ENCODE results near the gene HOXB3. TPM values are rescaled to one million over a fixed set of nuclear protein-coding genes. Genes with fewer than 3 reads are reported as not detected.
A peak's percentile ranks its signal among the peaks of the same experiment; 100 is the strongest.

The HOXB3 gene
- total RNA-seq, 4 donors from 2014 or later, result 37.0 to 89.3 (median 65.4) TPM

DNA sequence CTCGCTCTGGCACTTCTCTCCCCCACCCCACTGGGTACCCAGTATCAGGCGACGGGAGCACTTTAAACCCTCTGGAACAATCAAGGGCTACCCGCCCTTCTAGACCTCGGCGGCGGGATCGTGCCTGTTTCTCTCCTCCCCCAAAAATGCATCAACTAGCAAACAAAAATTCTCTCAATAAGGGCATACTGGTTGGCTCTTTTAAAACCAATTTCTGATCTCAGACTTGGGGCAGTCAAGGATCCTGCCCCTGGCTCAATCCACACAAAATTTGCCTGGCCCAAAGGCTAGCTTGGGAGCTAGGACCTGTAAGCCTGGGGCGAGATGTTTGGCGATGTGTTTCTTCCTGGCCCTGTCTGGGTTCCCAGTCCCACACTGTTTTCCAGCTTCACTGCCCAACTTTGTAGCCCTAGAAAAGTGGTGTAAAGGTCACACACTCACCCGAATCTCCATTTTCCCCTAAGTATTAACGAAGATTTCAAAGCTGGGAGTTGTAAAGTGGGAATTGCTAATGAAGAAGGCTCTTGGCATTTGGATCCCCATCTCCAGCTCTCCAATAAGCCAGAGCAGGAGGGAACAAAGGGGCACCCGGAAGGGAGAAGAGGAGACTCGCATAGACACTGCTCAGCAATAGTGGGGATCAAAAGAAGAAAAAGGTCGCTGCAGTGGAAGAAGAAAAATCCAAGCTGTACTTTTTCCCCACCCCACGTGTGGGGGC is 30.8 kb downstream of the HOXB3 start:
- H3K27me3 ChIP-seq, result no peaks in the 10 kb centered on the region
- H3K36me3 ChIP-seq, result no peaks in the 10 kb centered on the region
- H3K4me1 ChIP-seq, result peaks cover 0 to 91% (median 2%) of the 10 kb centered on the region in 4 donors
- TF ChIP-seq POLR2A (IDR thresholded peaks at IDR 0.05), result no peak
- TF ChIP-seq, protein P1, sequence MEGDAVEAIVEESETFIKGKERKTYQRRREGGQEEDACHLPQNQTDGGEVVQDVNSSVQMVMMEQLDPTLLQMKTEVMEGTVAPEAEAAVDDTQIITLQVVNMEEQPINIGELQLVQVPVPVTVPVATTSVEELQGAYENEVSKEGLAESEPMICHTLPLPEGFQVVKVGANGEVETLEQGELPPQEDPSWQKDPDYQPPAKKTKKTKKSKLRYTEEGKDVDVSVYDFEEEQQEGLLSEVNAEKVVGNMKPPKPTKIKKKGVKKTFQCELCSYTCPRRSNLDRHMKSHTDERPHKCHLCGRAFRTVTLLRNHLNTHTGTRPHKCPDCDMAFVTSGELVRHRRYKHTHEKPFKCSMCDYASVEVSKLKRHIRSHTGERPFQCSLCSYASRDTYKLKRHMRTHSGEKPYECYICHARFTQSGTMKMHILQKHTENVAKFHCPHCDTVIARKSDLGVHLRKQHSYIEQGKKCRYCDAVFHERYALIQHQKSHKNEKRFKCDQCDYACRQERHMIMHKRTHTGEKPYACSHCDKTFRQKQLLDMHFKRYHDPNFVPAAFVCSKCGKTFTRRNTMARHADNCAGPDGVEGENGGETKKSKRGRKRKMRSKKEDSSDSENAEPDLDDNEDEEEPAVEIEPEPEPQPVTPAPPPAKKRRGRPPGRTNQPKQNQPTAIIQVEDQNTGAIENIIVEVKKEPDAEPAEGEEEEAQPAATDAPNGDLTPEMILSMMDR (IDR thresholded peaks at IDR 0.05), result no peak
- peak overlapping the region; percentile 6 to 96 (median 58) for H3K27ac ChIP-seq
- H3K4me3 ChIP-seq, result no peak overlapping the region
- H3K9me3 ChIP-seq, result no peaks in the 10 kb centered on the region
- DNase-seq, result no peak

DNA sequence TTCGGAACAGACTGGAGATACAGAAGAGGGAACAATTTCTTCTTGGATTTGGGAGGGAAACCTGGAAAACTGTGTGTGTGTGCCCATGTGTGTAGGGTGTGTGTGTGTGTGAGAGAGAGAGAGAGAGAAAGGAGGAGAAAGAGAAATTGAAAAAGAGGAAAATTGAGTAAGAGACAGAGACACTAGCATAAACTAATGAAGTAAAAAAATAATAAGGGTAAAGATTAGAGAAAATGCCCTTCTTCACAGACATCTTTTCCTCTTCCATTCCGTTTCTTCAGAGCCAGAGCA is 31.3 kb downstream of the HOXB3 start:
- Histone ChIP-seq H3K36me3 (no peaks in the 10 kb centered on the region), H3K27me3 (no peaks in the 10 kb centered on the region), H3K4me3 (no peak overlapping the region), H3K9me3 (no peaks in the 10 kb centered on the region), H3K4me1 (peaks cover 0 to 88% (median 2%) of the 10 kb centered on the region in 4 donors), H3K27ac (peak overlapping the region in 3 of 4 donors; percentile 6 to 96 (median 68))
- no peak for TF ChIP-seq POLR2A (IDR thresholded peaks at IDR 0.05)
- TF ChIP-seq, protein P1 (IDR thresholded peaks at IDR 0.05), result no peak
- DNase-seq, result no peak

DNA sequence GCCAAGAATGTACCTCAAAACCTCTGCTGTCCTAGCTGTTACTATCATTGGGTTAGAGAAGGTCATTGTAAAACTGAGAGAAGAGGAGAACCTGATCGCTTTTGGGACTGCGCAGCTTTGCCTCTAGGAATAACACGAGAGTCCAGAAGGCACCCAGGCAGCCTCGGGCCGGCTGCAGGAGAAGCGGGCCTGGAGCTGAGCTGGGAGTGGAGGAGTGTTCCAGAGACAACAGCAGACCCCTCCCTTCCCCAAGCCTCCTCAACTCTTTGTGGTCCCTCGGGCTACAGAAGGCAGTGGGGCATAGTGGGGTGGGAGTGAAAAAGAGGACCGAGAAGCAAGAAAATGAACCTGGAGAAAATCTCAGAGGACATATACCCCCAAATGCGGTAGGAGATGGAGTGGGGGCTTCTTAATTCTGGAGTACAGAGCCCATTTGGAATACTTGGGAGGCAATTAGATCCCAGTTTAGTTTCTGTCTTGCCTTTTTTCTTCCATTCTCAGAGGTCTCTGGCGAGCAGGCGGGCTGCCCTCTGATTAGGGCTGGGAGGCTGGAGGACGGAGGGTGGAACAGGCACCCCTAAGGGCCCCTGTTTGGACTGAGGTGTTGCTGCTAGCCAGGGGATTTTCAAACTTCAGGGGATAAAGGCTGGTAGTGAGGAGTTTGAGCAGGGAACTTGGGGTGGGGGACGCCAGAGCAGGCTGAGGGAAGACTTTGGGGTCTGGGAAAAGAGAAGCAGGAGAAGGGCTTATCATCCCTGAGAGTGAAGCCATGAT is 31.8 kb downstream of the HOXB3 start:
- DNase-seq, result no peak
- Histone ChIP-seq H3K36me3 (no peaks in the 10 kb centered on the region), H3K27me3 (no peaks in the 10 kb centered on the region), H3K9me3 (no peaks in the 10 kb centered on the region), H3K4me3 (no peak overlapping the region), H3K4me1 (peaks cover 0 to 84% (median 2%) of the 10 kb centered on the region in 4 donors), H3K27ac (peak overlapping the region in 2 of 4 donors; percentile 68 to 96)
- TF ChIP-seq, protein P1 (IDR thresholded peaks at IDR 0.05), result no peak
- TF ChIP-seq POLR2A (IDR thresholded peaks at IDR 0.05), result no peak

DNA sequence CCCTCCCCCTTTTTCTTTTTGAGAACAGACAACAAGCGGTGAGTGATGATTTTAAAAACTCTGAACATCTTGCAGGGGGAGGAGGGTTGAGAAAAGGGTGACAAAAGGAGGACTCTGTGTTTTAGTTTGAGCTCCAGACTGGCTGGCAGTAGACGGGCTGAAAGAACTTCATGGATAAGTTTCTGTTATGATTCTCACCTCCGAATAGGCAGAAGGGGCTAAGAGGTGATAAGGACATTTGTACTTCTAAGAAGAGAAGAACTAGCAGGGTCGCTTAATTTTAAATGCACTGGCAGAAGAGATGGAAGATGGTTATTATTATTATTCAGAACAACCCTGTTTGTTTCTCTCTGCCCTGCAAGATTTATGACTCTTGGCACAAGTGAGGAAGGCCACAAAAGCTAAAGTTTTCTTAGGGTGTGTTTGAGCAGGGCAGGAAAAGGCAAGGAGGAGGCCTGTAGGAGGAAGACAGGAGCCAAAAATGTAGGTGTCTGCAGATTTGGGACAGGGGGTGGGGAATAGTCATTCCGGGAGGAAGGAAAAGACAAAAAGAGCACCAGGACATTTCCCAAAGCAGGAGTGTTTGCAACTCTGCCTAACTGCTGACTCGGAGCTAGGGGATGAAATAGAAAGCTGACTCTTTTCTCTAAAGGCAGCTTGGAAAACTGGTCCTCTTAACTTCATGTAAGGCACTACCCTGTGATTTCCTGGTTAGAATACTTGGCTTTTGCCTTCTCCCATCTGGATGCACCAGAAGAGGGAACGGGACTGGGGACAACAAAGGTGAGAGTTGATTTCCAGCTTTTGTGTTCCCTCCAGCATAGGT is 33.3 kb downstream of the HOXB3 start:
- Histone ChIP-seq H3K36me3 (peaks cover 0 to 3% (median 0%) of the 10 kb centered on the region in 3 donors), H3K27me3 (no peaks in the 10 kb centered on the region), H3K4me1 (peaks cover 0 to 81% (median 2%) of the 10 kb centered on the region in 4 donors), H3K9me3 (no peaks in the 10 kb centered on the region), H3K27ac (peak overlapping the region; percentile 33 to 96 (median 48)), H3K4me3 (no peak overlapping the region)
- TF ChIP-seq, protein P1 (IDR thresholded peaks at IDR 0.05), result no peak
- TF ChIP-seq POLR2A (IDR thresholded peaks at IDR 0.05), result no peak
- no peak for DNase-seq

DNA sequence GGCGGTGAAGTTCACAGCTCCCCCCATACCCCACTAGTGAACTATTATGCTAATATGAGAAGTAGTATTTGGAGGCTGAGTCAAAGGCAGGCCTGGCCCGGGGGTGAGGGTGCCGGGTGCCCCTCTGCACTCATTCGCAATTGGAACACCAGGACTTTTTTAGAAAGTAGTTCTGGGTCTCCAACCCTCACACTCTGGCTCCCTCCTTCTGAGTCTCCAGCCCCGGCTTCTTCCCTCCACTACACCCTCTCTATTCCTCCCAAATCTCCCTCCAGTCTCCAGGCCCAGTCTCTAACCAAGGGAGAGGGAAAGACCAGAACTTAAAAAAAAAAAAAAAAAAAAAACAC is 33.8 kb downstream of the HOXB3 start:
- no peak for DNase-seq
- no peaks in the 10 kb centered on the region for H3K9me3 ChIP-seq
- no peak overlapping the region for H3K4me3 ChIP-seq
- TF ChIP-seq, protein P1 (IDR thresholded peaks at IDR 0.05), result no peak
- TF ChIP-seq POLR2A (IDR thresholded peaks at IDR 0.05), result no peak
- peaks cover 0 to 7% (median 0%) of the 10 kb centered on the region in 3 donors for H3K36me3 ChIP-seq
- H3K4me1 ChIP-seq, result peaks cover 0 to 76% (median 2%) of the 10 kb centered on the region in 4 donors
- H3K27me3 ChIP-seq, result no peaks in the 10 kb centered on the region
- peak overlapping the region in 3 of 4 donors; percentile 33 to 96 (median 70) for H3K27ac ChIP-seq

All from Peyer's patch (tissue), 4 donors.